H1 (cell line): Measurements from ENCODE around the gene CHODL. TPM values are rescaled to one million over a fixed set of nuclear protein-coding genes. Genes with fewer than 3 reads are reported as not detected.

Experiments used
- HDAC6 ChIP-seq: IDR thresholded peaks from one replicate; pipeline ENCODE4 v1.7.1; 2012; ENCODE audit warnings: low read depth, mild to moderate bottlenecking, inconsistent platforms, low read length, moderate library complexity
- SIN3A ChIP-seq, 2 experiments: IDR thresholded peaks in 1 of 2; conservative IDR thresholded peaks in 1 of 2; 2 replicates each; pipeline ENCODE4 v1.6.1; 2011 to 2012; ENCODE audit warnings: low read length in 2 of 2, improper control_type of control experiment in 1 of 2, low read depth in 1 of 2, mild to moderate bottlenecking in 1 of 2
- SP4 ChIP-seq: IDR thresholded peaks from 2 replicates; pipeline ENCODE4 v1.6.1; 2012; ENCODE audit warnings: low read length, inconsistent platforms
- SUZ12 ChIP-seq: fragments of 200-600 bp; sonication (generic); IDR thresholded peaks from 2 replicates; pipeline ENCODE4 v1.6.1; 2012; ENCODE audit warnings: mild to moderate bottlenecking, inconsistent platforms, low read length, moderate library complexity, mixed read lengths
- TAF7 ChIP-seq: optimal IDR thresholded peaks from 2 replicates; pipeline ENCODE3; 2011; ENCODE audit warnings: low read depth, mild to moderate bottlenecking, inconsistent platforms, low read length, moderate library complexity, borderline replicate concordance
- polyA plus RNA-seq, 7 experiments: library from polyadenylated mRNA; depleted of rRNA in 3 of 7; stranded (reverse) in 5 of 7; unstranded in 2 of 7; fragments of >200 nt in 5 of 7; fragments of 200-250 nt in 2 of 7; gene quantifications; 1 replicate in 5 of 7; 2 replicates in 1 of 7; 4 replicates in 1 of 7; pipeline versions ENCODE4 v1.2.1 to v1.2.3, GENCODE V29; 2011 to 2013; ENCODE audit warnings: missing spikeins in 2 of 7, mixed read lengths in 2 of 7
- total RNA-seq: library from RNA; stranded (reverse); fragmentation: NEBNext Ultra II Directional; extraction: Animal tissue kit (Norgen Biotek cat#: 25700); gene quantifications from 2 replicates; pipeline ENCODE4 v1.2.1, GENCODE V29; 2021

Gene CHODL
- total and polyA plus RNA-seq, 2 of the 8 experiments (the other 6 are each of a cell fraction or from before 2014, with no cell fraction given): 0.39 to 0.82 TPM

DNA sequence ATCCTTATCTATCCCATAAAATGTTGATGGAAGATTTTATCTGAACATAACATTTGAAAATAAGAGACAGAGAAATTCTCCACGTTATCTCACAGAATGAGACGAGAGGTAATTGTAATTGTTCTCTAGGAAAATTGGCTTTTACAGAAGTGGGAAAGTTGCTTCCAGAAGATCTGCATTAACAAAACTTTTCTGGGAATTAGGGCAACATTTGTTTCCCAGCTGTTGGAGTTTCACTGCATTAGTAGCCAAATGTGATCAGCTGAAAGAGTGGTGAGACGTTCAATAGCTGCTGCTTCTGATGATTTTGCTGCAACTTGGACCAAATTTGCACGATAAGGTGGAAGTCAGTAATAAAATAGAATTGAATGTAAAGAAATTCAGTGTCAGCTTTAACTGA is 7.6 kb downstream of the CHODL start (continued):
- no peak for TF ChIP-seq SUZ12
- TF ChIP-seq TAF7: no peak
- TF ChIP-seq SP4: no peak
- no peak for TF ChIP-seq HDAC6
- TF ChIP-seq SIN3A (conservative IDR thresholded peaks at IDR 0.05 in 1 of 2, IDR thresholded peaks at IDR 0.05 in 1 of 2; ENCODE audit: low read depth in 1 of 2, low read length in 2 of 2): no peak
